Dendritic cell treated with granulocyte-macrophage colony-stimulating factor and Interleukin-4, amounts not matched to agents 40 ng/mL and 50 ng/mL, for 4 days (primary cell): ENCODE results near the gene MUC5B.

Source experiments
- H3K27ac Mint-ChIP-seq: one replicate; pipeline ENCODE4 v1.8.0; 2022; ENCODE audit warnings: mild to moderate bottlenecking, mixed read lengths
- H3K27me3 Mint-ChIP-seq: one replicate; pipeline ENCODE4 v1.8.0; 2022; ENCODE audit warnings: mild to moderate bottlenecking, mixed read lengths
- H3K36me3 Mint-ChIP-seq: one replicate; pipeline ENCODE4 v1.8.0; 2022; ENCODE audit warnings: low read depth, mixed read lengths
- H3K4me1 Mint-ChIP-seq: one replicate; pipeline ENCODE4 v1.8.0; 2022; ENCODE audit warnings: low read depth, mixed read lengths
- H3K4me3 Mint-ChIP-seq: one replicate; pipeline ENCODE4 v1.8.0; 2022; ENCODE audit warnings: mild to moderate bottlenecking, moderate library complexity, mixed read lengths
- H3K9me3 Mint-ChIP-seq: one replicate; pipeline ENCODE4 v1.8.0; 2022; ENCODE audit warnings: mixed read lengths
- intact Hi-C: fragments of 100-400 bp; cut with micrococcal nuclease; formaldehyde crosslinking; loops from one replicate; pipeline ENCODE4 v1.15.0; 2022

The MUC5B gene

GRCh38 chr11:1227551-1228100 is 4.8 kb downstream of the MUC5B start:
- intact Hi-C loops, result no loop called here
- H3K9me3 Mint-ChIP-seq, result no peaks in the 10 kb centered on the region
- H3K27ac Mint-ChIP-seq, result no peak overlapping the region
- H3K4me3 Mint-ChIP-seq, result no peak overlapping the region
- H3K27me3 Mint-ChIP-seq, result peaks cover 9% of the 10 kb centered on the region
- H3K4me1 Mint-ChIP-seq, result no peaks in the 10 kb centered on the region
- no peaks in the 10 kb centered on the region for H3K36me3 Mint-ChIP-seq

GRCh38 chr11:1228101-1228821 is 5.4 kb downstream of the MUC5B start:
- intact Hi-C loops, result no loop called here
- Mint-ChIP-seq H3K9me3 (no peaks in the 10 kb centered on the region), H3K36me3 (no peaks in the 10 kb centered on the region), H3K27me3 (peaks cover 9% of the 10 kb centered on the region), H3K4me3 (no peak overlapping the region), H3K27ac (no peak overlapping the region), H3K4me1 (no peaks in the 10 kb centered on the region)

- H3K27ac Mint-ChIP-seq, result no peak overlapping the region
- H3K27me3 Mint-ChIP-seq, result peaks cover 5% of the 10 kb centered on the region
Measured at GRCh38 chr11:1228921-1229451, 6.1 kb downstream of the MUC5B start.

GRCh38 chr11:1229471-1230120 is 6.7 kb downstream of the MUC5B start:
- Mint-ChIP-seq H3K27ac (no peak overlapping the region), H3K9me3 (no peaks in the 10 kb centered on the region), H3K4me3 (no peak overlapping the region), H3K4me1 (no peaks in the 10 kb centered on the region), H3K27me3 (peaks cover 3% of the 10 kb centered on the region), H3K36me3 (no peaks in the 10 kb centered on the region)
- intact Hi-C loops, result no loop called here

More at GRCh38 chr11:1228921-1229451, 6.1 kb downstream of the MUC5B start:
- H3K4me1 Mint-ChIP-seq, result no peaks in the 10 kb centered on the region
- intact Hi-C loops, result no loop called here
- H3K4me3 Mint-ChIP-seq, result no peak overlapping the region
- no peaks in the 10 kb centered on the region for H3K9me3 Mint-ChIP-seq
- no peaks in the 10 kb centered on the region for H3K36me3 Mint-ChIP-seq

GRCh38 chr11:1230121-1230455 is 7.2 kb downstream of the MUC5B start:
- Mint-ChIP-seq H3K36me3 (no peaks in the 10 kb centered on the region), H3K4me1 (no peaks in the 10 kb centered on the region), H3K9me3 (no peaks in the 10 kb centered on the region), H3K4me3 (no peak overlapping the region), H3K27ac (no peak overlapping the region), H3K27me3 (peaks cover 1% of the 10 kb centered on the region)
- intact Hi-C loops, result no loop called here

- Mint-ChIP-seq H3K27me3 (no peaks in the 10 kb centered on the region), H3K9me3 (no peaks in the 10 kb centered on the region), H3K36me3 (no peaks in the 10 kb centered on the region), H3K4me1 (no peaks in the 10 kb centered on the region), H3K27ac (no peak overlapping the region), H3K4me3 (no peak overlapping the region)
- intact Hi-C loops, result no loop called here
Measured at GRCh38 chr11:1230456-1231395, 7.9 kb downstream of the MUC5B start.

DNA sequence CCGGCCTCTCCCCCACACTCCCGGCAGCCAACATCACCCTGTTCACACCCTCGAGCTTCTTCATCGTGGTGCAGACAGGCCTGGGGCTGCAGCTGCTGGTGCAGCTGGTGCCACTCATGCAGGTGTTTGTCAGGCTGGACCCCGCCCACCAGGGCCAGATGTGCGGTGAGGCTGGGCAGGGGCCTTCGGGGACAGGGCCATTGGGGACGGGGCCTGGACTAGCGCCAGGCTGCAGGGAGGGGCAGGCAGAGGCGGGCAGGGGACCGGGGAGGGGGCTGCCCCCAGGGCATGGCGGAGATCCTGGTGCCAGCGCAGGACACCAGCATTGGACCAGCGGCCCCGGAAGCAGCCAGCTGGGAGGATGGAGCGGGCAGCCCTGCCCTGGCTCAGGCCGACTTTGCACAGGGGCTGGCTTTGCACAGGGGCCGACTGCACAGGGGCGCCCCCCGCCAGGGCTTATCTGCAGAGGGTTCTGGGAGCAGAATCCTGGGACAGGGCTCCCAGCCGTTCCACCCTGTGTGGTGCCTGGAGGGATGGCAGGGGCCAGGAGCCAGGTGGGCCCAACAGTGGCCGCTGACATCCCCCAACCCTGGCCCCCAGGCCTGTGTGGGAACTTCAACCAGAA is 8.6 kb downstream of the MUC5B start:
- no peaks in the 10 kb centered on the region for H3K27me3 Mint-ChIP-seq
- H3K4me3 Mint-ChIP-seq, result no peak overlapping the region
- no peaks in the 10 kb centered on the region for H3K36me3 Mint-ChIP-seq
- intact Hi-C loops, result no loop called here
- H3K4me1 Mint-ChIP-seq, result no peaks in the 10 kb centered on the region
- no peaks in the 10 kb centered on the region for H3K9me3 Mint-ChIP-seq
- H3K27ac Mint-ChIP-seq, result no peak overlapping the region

GRCh38 chr11:1232021-1232882 is 9.4 kb downstream of the MUC5B start:
- intact Hi-C loops, result no loop called here
- no peaks in the 10 kb centered on the region for H3K9me3 Mint-ChIP-seq
- no peaks in the 10 kb centered on the region for H3K4me1 Mint-ChIP-seq
- no peak overlapping the region for H3K4me3 Mint-ChIP-seq
- no peak overlapping the region for H3K27ac Mint-ChIP-seq
- H3K36me3 Mint-ChIP-seq, result no peaks in the 10 kb centered on the region
- no peaks in the 10 kb centered on the region for H3K27me3 Mint-ChIP-seq

- no peaks in the 10 kb centered on the region for H3K9me3 Mint-ChIP-seq
Measured at GRCh38 chr11:1232883-1233321, 10.0 kb downstream of the MUC5B start.

GRCh38 chr11:1233351-1234053 is 10.6 kb downstream of the MUC5B start:
- Mint-ChIP-seq H3K9me3 (no peaks in the 10 kb centered on the region), H3K36me3 (no peaks in the 10 kb centered on the region), H3K4me3 (no peak overlapping the region), H3K27ac (no peak overlapping the region), H3K4me1 (no peaks in the 10 kb centered on the region), H3K27me3 (no peaks in the 10 kb centered on the region)
- intact Hi-C loops, result no loop called here

More at GRCh38 chr11:1232883-1233321, 10.0 kb downstream of the MUC5B start:
- no peaks in the 10 kb centered on the region for H3K4me1 Mint-ChIP-seq
- H3K27me3 Mint-ChIP-seq, result no peaks in the 10 kb centered on the region
- no peak overlapping the region for H3K4me3 Mint-ChIP-seq
- intact Hi-C loops, result no loop called here
- no peak overlapping the region for H3K27ac Mint-ChIP-seq
- H3K36me3 Mint-ChIP-seq, result no peaks in the 10 kb centered on the region

GRCh38 chr11:1234054-1234720 is 11.3 kb downstream of the MUC5B start:
- H3K27me3 Mint-ChIP-seq, result no peaks in the 10 kb centered on the region
- no peaks in the 10 kb centered on the region for H3K4me1 Mint-ChIP-seq
- intact Hi-C loops, result no loop called here
- no peak overlapping the region for H3K4me3 Mint-ChIP-seq
- no peak overlapping the region for H3K27ac Mint-ChIP-seq
- no peaks in the 10 kb centered on the region for H3K36me3 Mint-ChIP-seq
- no peaks in the 10 kb centered on the region for H3K9me3 Mint-ChIP-seq

- no peaks in the 10 kb centered on the region for H3K27me3 Mint-ChIP-seq
- no peak overlapping the region for H3K27ac Mint-ChIP-seq
- intact Hi-C loops, result no loop called here
- H3K4me3 Mint-ChIP-seq, result no peak overlapping the region
- no peaks in the 10 kb centered on the region for H3K36me3 Mint-ChIP-seq
- no peaks in the 10 kb centered on the region for H3K4me1 Mint-ChIP-seq
- no peaks in the 10 kb centered on the region for H3K9me3 Mint-ChIP-seq
Measured at GRCh38 chr11:1234771-1235305, 12.0 kb downstream of the MUC5B start.
